Kidney epithelial cell (primary cell): ENCODE measurements around the gene MLN. TPM values are rescaled to one million over a fixed set of nuclear protein-coding genes. Genes with fewer than 3 reads are reported as not detected.

Experiments
- DNase-seq: peaks from one replicate; pipeline ENCODE4 v3.0.0-alpha.2; 2010; ENCODE audit warnings: low read depth
- H3K27me3 ChIP-seq: 2 replicates; pipeline ENCODE4 v1.6.0; 2011; ENCODE audit warnings: low read length; ENCODE audit not compliant: control insufficient read depth, insufficient read depth
- H3K36me3 ChIP-seq: 2 replicates; pipeline ENCODE4 v1.5.1; 2011; ENCODE audit warnings: low read length; ENCODE audit not compliant: control insufficient read depth, insufficient read depth
- H3K4me3 ChIP-seq: 2 replicates; pipeline ENCODE4 v1.5.1; 2011; ENCODE audit warnings: low read depth, mild to moderate bottlenecking, control low read depth, low read length
- CTCF ChIP-seq: IDR thresholded peaks from 2 replicates; pipeline ENCODE4 v1.5.1; 2011; ENCODE audit warnings: mild to moderate bottlenecking, moderate library complexity, low read length, control low read depth, inconsistent platforms; ENCODE audit not compliant: insufficient read depth, poor library complexity, severe bottlenecking
- total RNA-seq: library from RNA; depleted of rRNA; stranded (reverse); fragments of >200 nt; gene quantifications from 2 replicates; pipeline ENCODE4 v1.2.3, GENCODE V29; 2015

Gene MLN
- total RNA-seq, 1 donor from 2014 or later, result not detected

GRCh38 chr6:33766921-33767907 is 36.6 kb downstream of the MLN start:
- Histone ChIP-seq H3K4me3 (no peak overlapping the region), H3K36me3 (no peaks in the 10 kb centered on the region), H3K27me3 (no peaks in the 10 kb centered on the region)
- DNase-seq, result no peak
- no peak for TF ChIP-seq CTCF

GRCh38 chr6:33765368-33765767 is 38.4 kb downstream of the MLN start:
- TF ChIP-seq CTCF, result no peak
- no peak for DNase-seq
- Histone ChIP-seq H3K36me3 (no peaks in the 10 kb centered on the region), H3K4me3 (no peak overlapping the region), H3K27me3 (no peaks in the 10 kb centered on the region)

- H3K27me3 ChIP-seq, result no peaks in the 10 kb centered on the region
- H3K4me3 ChIP-seq, result no peak overlapping the region
- TF ChIP-seq CTCF, result no peak
- no peak for DNase-seq
- no peaks in the 10 kb centered on the region for H3K36me3 ChIP-seq
Measured at GRCh38 chr6:33764036-33764435, 39.8 kb downstream of the MLN start.

GRCh38 chr6:33763483-33763882 is 40.3 kb downstream of the MLN start:
- no peak overlapping the region for H3K4me3 ChIP-seq
- no peak for TF ChIP-seq CTCF
- DNase-seq, result no peak
- no peaks in the 10 kb centered on the region for H3K36me3 ChIP-seq
- H3K27me3 ChIP-seq, result no peaks in the 10 kb centered on the region

- H3K4me3 ChIP-seq, result no peak overlapping the region
- no peak for TF ChIP-seq CTCF
- no peaks in the 10 kb centered on the region for H3K36me3 ChIP-seq
- H3K27me3 ChIP-seq, result no peaks in the 10 kb centered on the region
- no peak for DNase-seq
Measured at GRCh38 chr6:33762713-33763112, 41.1 kb downstream of the MLN start.
